Panc1 (cell line): ENCODE data around the gene ZNF326. TPM values are rescaled to one million over a fixed set of nuclear protein-coding genes. Genes with fewer than 3 reads are reported as not detected.

Experiments used
- ATAC-seq: fragments of 200-7000 bp; cut with Tn5 transposase; 2 replicates; pipeline ENCODE4 v1.9.1; 2020; ENCODE audit warnings: mild to moderate bottlenecking, moderate library complexity
- BruUV-seq: library from RNA; stranded (reverse); fragments of 400-500 nt; replicated peaks from 2 replicates; lab custom pipeline; 2021; lab: Mats Ljungman, UMichigan
- CTCF ChIA-PET: fragments of 300-600 bp; sonication (Branson Sonifier 250); formaldehyde crosslinking; loops from one replicate; lab custom pipeline; 2022; ENCODE audit warnings: antibody characterized with exemption; lab: Charles Lee
- POLR2A ChIA-PET: fragments of 300-600 bp; sonication (Branson Sonifier 250); formaldehyde crosslinking; loops from one replicate; lab custom pipeline; 2022; ENCODE audit warnings: antibody characterized with exemption; lab: Charles Lee
- DNase-seq: peaks from one replicate; pipeline ENCODE4 v3.0.0-alpha.2; 2010; ENCODE audit warnings: low read depth, low spot score
- H3K27ac ChIP-seq: 2 replicates; pipeline ENCODE4 v1.5.1; 2011; ENCODE audit warnings: mild to moderate bottlenecking, low read length, inconsistent platforms
- H3K27me3 ChIP-seq: fragments of 200-500 bp; sonication (Bioruptor generic); 2 replicates; pipeline ENCODE4 v1.6.0; 2014; ENCODE audit warnings: low read length, inconsistent platforms; ENCODE audit not compliant: control insufficient read depth, insufficient read depth
- H3K36me3 ChIP-seq: fragments of 200-500 bp; sonication (Bioruptor generic); 2 replicates; pipeline ENCODE4 v1.5.1; 2014; ENCODE audit warnings: inconsistent platforms, mild to moderate bottlenecking, low read length, moderate library complexity; ENCODE audit not compliant: control insufficient read depth, insufficient read depth
- H3K4me1 ChIP-seq: 2 replicates; pipeline ENCODE4 v1.5.1; 2011; ENCODE audit warnings: inconsistent platforms, mild to moderate bottlenecking, low read length, moderate library complexity; ENCODE audit not compliant: control insufficient read depth, insufficient read depth
- H3K4me3 ChIP-seq, 2 experiments: 2 replicates each; pipeline ENCODE4 v1.5.1; 2011 to 2012; ENCODE audit warnings: low read depth in 2 of 2, low read length in 2 of 2, mild to moderate bottlenecking in 2 of 2, inconsistent platforms in 1 of 2, moderate library complexity in 1 of 2
- H3K9me3 ChIP-seq: fragments of 200-500 bp; sonication (Bioruptor generic); 2 replicates; pipeline ENCODE4 v1.5.1; 2014; ENCODE audit warnings: low read depth, mild to moderate bottlenecking, inconsistent platforms, low read length, moderate library complexity; ENCODE audit not compliant: control insufficient read depth, insufficient read depth
- CTCF ChIP-seq: fragments of 450-650 bp; IDR thresholded peaks from 2 replicates; pipeline ENCODE4 v1.5.1; 2017; ENCODE audit warnings: mild to moderate bottlenecking
- POLR2AphosphoS5 ChIP-seq: IDR thresholded peaks from 2 replicates; pipeline ENCODE4 v1.6.1; 2012; ENCODE audit warnings: mild to moderate bottlenecking, low read depth, low read length, moderate library complexity
- REST ChIP-seq, 2 experiments: IDR thresholded peaks; 2 replicates each; pipeline ENCODE4 v1.6.1; 2011 to 2012; ENCODE audit warnings: low read depth in 2 of 2, control low read depth in 1 of 2, low read length in 1 of 2, mild to moderate bottlenecking in 1 of 2, moderate library complexity in 1 of 2; ENCODE audit not compliant: insufficient read depth in 1 of 2
- SIN3A ChIP-seq: IDR thresholded peaks from 2 replicates; pipeline ENCODE4 v1.6.1; 2012; ENCODE audit warnings: low read depth, mild to moderate bottlenecking, low read length, moderate library complexity, borderline replicate concordance; ENCODE audit not compliant: insufficient read depth
- TCF7L2 ChIP-seq: IDR thresholded peaks from 2 replicates; pipeline ENCODE4 v1.6.1; 2011; ENCODE audit warnings: mild to moderate bottlenecking, low read depth, low read length, inconsistent platforms
- in situ Hi-C: cut with HindIII; loops from 2 replicates; pipeline ENCODE4 v1.10.0; 2016; ENCODE audit warnings: low sequenced_read_pairs, low pct_unique_long_range_greater_than_20kb
- intact Hi-C: fragments of 100-400 bp; cut with micrococcal nuclease; formaldehyde crosslinking; loops from one replicate; pipeline ENCODE4 v1.10.0; 2022; ENCODE audit not compliant: unreplicated experiment
- total RNA-seq: library from RNA; stranded (reverse); gene quantifications from one replicate; pipeline ENCODE4 v1.2.1, GENCODE V29; 2021; ENCODE audit not compliant: unreplicated experiment

Gene ZNF326
- total RNA-seq, 1 experiment from 2014 or later: 19.7 TPM

GRCh38 chr1:89975540-89976125 lies 19.3 kb upstream of the ZNF326 start:
- H3K4me3 ChIP-seq: no peak overlapping the region
- no peaks in the 10 kb centered on the region for H3K27me3 ChIP-seq
- no peaks in the 10 kb centered on the region for H3K36me3 ChIP-seq
- no peaks in the 10 kb centered on the region for H3K4me1 ChIP-seq
- in situ Hi-C loops: no loop called here
- intact Hi-C loops: no loop called here
- no peak for TF ChIP-seq CTCF
- no peak for TF ChIP-seq SIN3A
- TF ChIP-seq POLR2AphosphoS5: no peak
- TF ChIP-seq REST (IDR thresholded peaks at IDR 0.05; ENCODE audit: insufficient read depth in 1 of 2, low read depth in 2 of 2, low read length in 1 of 2): no peak
- TF ChIP-seq TCF7L2: no peak
- H3K9me3 ChIP-seq: no peaks in the 10 kb centered on the region
- CTCF ChIA-PET: no interaction called here
- POLR2A ChIA-PET: interaction anchor here (0.7 kb wide), 1 partner anchor 15 kb away, joined by 3 read pairs; no protein-coding TSS in a partner anchor
- ATAC-seq: no peak
- no peak for DNase-seq
- no TSS peak for BruUV-seq
- H3K27ac ChIP-seq: no peak overlapping the region

- TF ChIP-seq SIN3A (no peak), REST (IDR thresholded peaks at IDR 0.05; ENCODE audit: insufficient read depth in 1 of 2, low read depth in 2 of 2, low read length in 1 of 2) (no peak), TCF7L2 (no peak), CTCF (no peak), POLR2AphosphoS5 (no peak)
- POLR2A ChIA-PET: interaction anchor here (0.6 kb wide), 1 partner anchor 155 kb away, joined by 4 read pairs; no protein-coding TSS in a partner anchor
- in situ Hi-C loops (no loop called here), intact Hi-C loops (no loop called here)
- Histone ChIP-seq H3K4me1 (no peaks in the 10 kb centered on the region), H3K36me3 (no peaks in the 10 kb centered on the region), H3K9me3 (no peaks in the 10 kb centered on the region), H3K27ac (no peak overlapping the region), H3K4me3 (no peak overlapping the region), H3K27me3 (no peaks in the 10 kb centered on the region)
- CTCF ChIA-PET: interaction anchor here (0.6 kb wide), 1 partner anchor 198 kb away, joined by 6 read pairs; no protein-coding TSS in a partner anchor
- no peak for ATAC-seq
- BruUV-seq: no TSS peak
- no peak for DNase-seq
These were observed 16.2 kb upstream of the ZNF326 start for GRCh38 chr1:89978755-89979154.
